ENCODE results near the gene MBLAC1. TPM values are rescaled to one million over a fixed set of nuclear protein-coding genes. Genes with fewer than 3 reads are reported as not detected.

The MBLAC1 gene
- 0.70 and 1.4 TPM in 2 replicates for total RNA-seq (2021)
- percentile 42 among the genes with signal in this experiment for Bru-seq, nascent RNA
- BruChase-seq, experiment 1, labeled RNA remaining after a 2-hour chase, result percentile 39 among the genes with signal in this experiment
- percentile 36 among the genes with signal in this experiment for BruChase-seq, experiment 2, labeled RNA remaining after a 6-hour chase
- long read RNA-seq, partial matches to known transcripts, result 1 of 5 reads
- long read RNA-seq, other reads (novel, unspliced or antisense), result 1 of 5 reads

DNA sequence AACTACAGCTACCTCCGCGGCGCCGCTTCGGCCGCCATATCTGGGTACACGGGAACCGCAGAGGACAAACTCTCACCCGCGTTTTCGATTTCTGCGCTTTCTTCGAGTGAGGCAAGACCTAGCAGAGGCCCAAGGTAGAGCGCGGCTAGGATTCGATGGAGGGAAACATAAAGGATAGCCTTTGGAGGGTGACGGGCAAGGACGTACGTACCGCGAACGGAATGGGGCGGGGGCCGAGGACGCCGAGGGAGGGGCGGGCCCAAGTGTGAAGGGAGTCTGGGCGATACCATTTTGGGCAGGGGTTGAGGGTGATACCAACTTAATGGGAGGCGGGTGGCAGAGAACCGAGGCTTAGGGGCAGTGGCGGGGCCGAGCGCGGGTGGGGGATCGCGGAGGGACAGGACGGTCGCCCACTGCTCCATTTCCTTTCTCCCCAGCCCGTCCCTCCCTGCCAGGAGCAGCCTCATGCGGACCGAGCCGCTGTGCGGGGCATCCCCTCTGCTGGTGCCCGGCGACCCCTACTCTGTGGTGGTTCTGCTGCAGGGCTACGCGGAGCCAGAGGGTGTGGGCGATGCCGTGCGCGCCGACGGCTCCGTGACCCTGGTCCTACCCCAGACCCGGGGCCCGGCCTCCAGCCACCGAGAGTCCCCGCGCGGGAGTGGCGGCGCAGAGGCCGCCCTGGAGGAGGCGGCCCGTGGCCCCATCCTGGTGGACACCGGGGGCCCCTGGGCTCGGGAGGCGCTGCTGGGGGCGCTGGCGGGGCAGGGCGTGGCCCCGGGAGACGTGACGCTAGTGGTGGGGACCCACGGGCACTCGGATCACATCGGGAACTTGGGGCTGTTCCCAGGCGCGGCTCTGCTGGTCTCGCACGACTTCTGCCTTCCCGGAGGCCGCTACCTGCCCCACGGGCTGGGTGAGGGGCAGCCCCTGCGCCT lies at the start of gene MBLAC1:
Gene MBLAC1 (plus strand): TSS at position 37 of the 935 bp plus-strand sequence. CDS start 429 bp downstream, at position 466.
- Histone ChIP-seq H3F3A (ENCODE audit: insufficient read depth, low read depth) (peaks cover 42% of the 10 kb centered on the region), H4K20me1 (ENCODE audit: insufficient read depth) (no peaks in the 10 kb centered on the region), H3K4me2 (peak within 1 kb of the TSS; percentile 80), H3K36me3 (ENCODE audit: low read depth) (no peaks in the 10 kb centered on the region), H3K4me3 (peak within 1 kb of the TSS; percentile 75), H3K27ac (peak within 1 kb of the TSS; percentile 82), H3K9me2 (ENCODE audit: insufficient read depth) (no peaks in the 10 kb centered on the region), H3K4me1 (replicated peaks; ENCODE audit: insufficient read depth) (peaks cover 19% of the 10 kb centered on the region; the same call in 1 of the 2 replicates), H3K79me2 (ENCODE audit: low read depth) (peaks cover 8% of the 10 kb centered on the region; the same call in 1 of the 2 replicates), H3K9me3 (ENCODE audit: insufficient read depth, low read depth) (no peaks in the 10 kb centered on the region), H2AFZ (peak within 1 kb of the TSS; percentile 92), H3K27me3 (ENCODE audit: insufficient read depth, low read depth) (no peaks in the 10 kb centered on the region)
- TF ChIP-seq, protein P1, sequence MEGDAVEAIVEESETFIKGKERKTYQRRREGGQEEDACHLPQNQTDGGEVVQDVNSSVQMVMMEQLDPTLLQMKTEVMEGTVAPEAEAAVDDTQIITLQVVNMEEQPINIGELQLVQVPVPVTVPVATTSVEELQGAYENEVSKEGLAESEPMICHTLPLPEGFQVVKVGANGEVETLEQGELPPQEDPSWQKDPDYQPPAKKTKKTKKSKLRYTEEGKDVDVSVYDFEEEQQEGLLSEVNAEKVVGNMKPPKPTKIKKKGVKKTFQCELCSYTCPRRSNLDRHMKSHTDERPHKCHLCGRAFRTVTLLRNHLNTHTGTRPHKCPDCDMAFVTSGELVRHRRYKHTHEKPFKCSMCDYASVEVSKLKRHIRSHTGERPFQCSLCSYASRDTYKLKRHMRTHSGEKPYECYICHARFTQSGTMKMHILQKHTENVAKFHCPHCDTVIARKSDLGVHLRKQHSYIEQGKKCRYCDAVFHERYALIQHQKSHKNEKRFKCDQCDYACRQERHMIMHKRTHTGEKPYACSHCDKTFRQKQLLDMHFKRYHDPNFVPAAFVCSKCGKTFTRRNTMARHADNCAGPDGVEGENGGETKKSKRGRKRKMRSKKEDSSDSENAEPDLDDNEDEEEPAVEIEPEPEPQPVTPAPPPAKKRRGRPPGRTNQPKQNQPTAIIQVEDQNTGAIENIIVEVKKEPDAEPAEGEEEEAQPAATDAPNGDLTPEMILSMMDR (conservative IDR thresholded peaks at IDR 0.05), result no peak
- no peak for TF ChIP-seq EZH2 (IDR thresholded peaks at IDR 0.05; ENCODE audit: low read depth)
- peak; percentile 68 to 92 for DNase-seq
- intact Hi-C loops (cut with micrococcal nuclease; ENCODE audit: unreplicated experiment), result loop anchor here (1.0 to 2.0 kb wide), 2 partner anchors 26 to 46 kb away; partner anchors contain the start of genes AP4M1, MCM7 and ZNF3
- BruUV-seq (replicated peaks), result no TSS peak
- ChIA-PET POLR2A (ENCODE audit: unreplicated experiment) (interaction anchor here (0.9 kb wide), 1 partner anchor 30 kb away, joined by 3 read pairs; no protein-coding TSS in a partner anchor), CTCF (interaction anchor here (0.7 kb wide), 2 partner anchors 578 to 675 kb away, joined by 5 to 13 read pairs; no protein-coding TSS in a partner anchor)

DNA sequence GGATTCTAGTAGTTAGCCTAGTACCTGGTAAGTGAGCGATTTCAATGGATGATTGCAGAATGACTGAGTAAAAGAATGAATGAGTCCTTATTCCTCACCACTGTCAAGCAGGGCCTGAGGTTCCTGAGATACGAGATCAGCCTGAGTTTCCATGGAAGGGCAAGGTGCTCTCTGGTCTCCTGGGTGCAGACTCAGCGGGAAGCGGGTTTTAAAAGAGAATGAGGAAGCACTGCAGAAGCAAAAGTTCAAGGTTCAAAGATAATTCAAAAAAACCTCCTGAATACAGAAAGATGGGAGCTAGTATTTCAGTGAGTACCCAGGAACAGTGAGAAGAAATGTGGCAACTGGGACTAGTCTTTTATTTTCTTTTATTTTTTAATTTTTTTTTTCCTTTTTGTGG lies 49.6 kb upstream of the MBLAC1 start:
- no peak overlapping the region for H3K27ac ChIP-seq
- TF ChIP-seq, protein P1 (conservative IDR thresholded peaks at IDR 0.05), result no peak
- no peak for TF ChIP-seq EZH2 (IDR thresholded peaks at IDR 0.05; ENCODE audit: low read depth)
- H3K4me2 ChIP-seq, result no peak overlapping the region
- H3K4me1 ChIP-seq (replicated peaks; ENCODE audit: insufficient read depth), result peaks cover 10% of the 10 kb centered on the region
- no peaks in the 10 kb centered on the region for H3K9me2 ChIP-seq (ENCODE audit: insufficient read depth)
- H3K9me3 ChIP-seq (ENCODE audit: insufficient read depth, low read depth), result peaks cover 26% of the 10 kb centered on the region; the same call in 1 of the 2 replicates
- peaks cover 52% of the 10 kb centered on the region for H3K79me2 ChIP-seq (ENCODE audit: low read depth)
- H3F3A ChIP-seq (ENCODE audit: insufficient read depth, low read depth), result peaks cover 7% of the 10 kb centered on the region
- DNase-seq, result no peak
- H4K20me1 ChIP-seq (ENCODE audit: insufficient read depth), result peaks cover 8% of the 10 kb centered on the region; the same call in 1 of the 2 replicates
- ChIA-PET CTCF (no interaction called here), POLR2A (ENCODE audit: unreplicated experiment) (no interaction called here)
- intact Hi-C loops (cut with micrococcal nuclease; ENCODE audit: unreplicated experiment), result no loop called here
- no TSS peak for BruUV-seq (replicated peaks)
- H2AFZ ChIP-seq, result no peak overlapping the region
- peaks cover 75% of the 10 kb centered on the region for H3K36me3 ChIP-seq (ENCODE audit: low read depth)
- no peak overlapping the region for H3K4me3 ChIP-seq
- no peaks in the 10 kb centered on the region for H3K27me3 ChIP-seq (ENCODE audit: insufficient read depth, low read depth)

- peaks cover 8% of the 10 kb centered on the region; the same call in 1 of the 2 replicates for H4K20me1 ChIP-seq (ENCODE audit: insufficient read depth)
- H3K4me3 ChIP-seq, result no peak overlapping the region
- no peak for DNase-seq
- H3K4me1 ChIP-seq (replicated peaks; ENCODE audit: insufficient read depth), result peaks cover 15% of the 10 kb centered on the region
- no peak overlapping the region for H3K4me2 ChIP-seq
- CTCF ChIA-PET, result no interaction called here
- peaks cover 16% of the 10 kb centered on the region for H3F3A ChIP-seq (ENCODE audit: insufficient read depth, low read depth)
- H2AFZ ChIP-seq, result no peak overlapping the region
- POLR2A ChIA-PET (ENCODE audit: unreplicated experiment), result interaction anchor here (0.6 kb wide), 1 partner anchor 23 kb away, joined by 7 read pairs; no protein-coding TSS in a partner anchor
- peaks cover 57% of the 10 kb centered on the region for H3K36me3 ChIP-seq (ENCODE audit: low read depth)
- H3K79me2 ChIP-seq (ENCODE audit: low read depth), result peaks cover 52% of the 10 kb centered on the region
- H3K27ac ChIP-seq, result no peak overlapping the region
- TF ChIP-seq, protein P1 (conservative IDR thresholded peaks at IDR 0.05), result no peak
- no peak for TF ChIP-seq EZH2 (IDR thresholded peaks at IDR 0.05; ENCODE audit: low read depth)
- no peaks in the 10 kb centered on the region for H3K27me3 ChIP-seq (ENCODE audit: insufficient read depth, low read depth)
- no peaks in the 10 kb centered on the region for H3K9me2 ChIP-seq (ENCODE audit: insufficient read depth)
- intact Hi-C loops (cut with micrococcal nuclease; ENCODE audit: unreplicated experiment), result no loop called here
- H3K9me3 ChIP-seq (ENCODE audit: insufficient read depth, low read depth), result peaks cover 8% of the 10 kb centered on the region; the same call in 1 of the 2 replicates
- BruUV-seq (replicated peaks), result no TSS peak
These were observed 47.7 kb upstream of the MBLAC1 start for GRCh38 chr7:100079024-100079560.
